NCI-H345 treated with DMSO at 0.1 percent for 48 hours (cell line): Measurements from ENCODE around the gene GTPBP1.

ENCODE experiments used
- DNase-seq: peaks from one replicate; lab custom pipeline; 2025; ENCODE audit not compliant: unreplicated experiment; lab: John Stamatoyannopoulos, UW

The GTPBP1 gene

GRCh38 chr22:38705235-38706100 lies at the start of gene GTPBP1:
Gene GTPBP1, plus strand, starts transcription at chr22:38705944. Its CDS starts 12 bp downstream, at chr22:38705956.
- peak; percentile 99 for DNase-seq

- peak; percentile 73 for DNase-seq
Observed at GRCh38 chr22:38656256-38657044, 49.3 kb upstream of the GTPBP1 start, which contains the start of the genes CBY1 and FAM227A. Gene CBY1, plus strand, starts transcription at chr22:38656638. Its CDS starts 11,417 bp downstream, at chr22:38668055. Gene FAM227A, minus strand, starts transcription at chr22:38656392. Its CDS starts 6,224 bp downstream, at chr22:38650168.

- no peak for DNase-seq
Observed at GRCh38 chr22:38657045-38657909, 48.5 kb upstream of the GTPBP1 start.

- no peak for DNase-seq
Observed at GRCh38 chr22:38674888-38675287, 30.9 kb upstream of the GTPBP1 start.

- DNase-seq: no peak
Observed at GRCh38 chr22:38675833-38676232, 29.9 kb upstream of the GTPBP1 start.

- peak; percentile 57 for DNase-seq
Observed at GRCh38 chr22:38681582-38682335, 24.0 kb upstream of the GTPBP1 start, which contains the start of gene TOMM22. Gene TOMM22, plus strand, starts transcription at chr22:38681957. Its CDS starts 22 bp downstream, at chr22:38681979.

GRCh38 chr22:38684895-38685294 lies 20.8 kb upstream of the GTPBP1 start:
- DNase-seq: no peak

GRCh38 chr22:38685761-38686160 lies 20.0 kb upstream of the GTPBP1 start:
- no peak for DNase-seq

- no peak for DNase-seq
Observed at GRCh38 chr22:38689651-38690050, 16.1 kb upstream of the GTPBP1 start.

- DNase-seq: no peak
Observed at GRCh38 chr22:38694049-38694448, 11.7 kb upstream of the GTPBP1 start.

GRCh38 chr22:38694940-38695339 lies 10.8 kb upstream of the GTPBP1 start:
- DNase-seq: no peak

- DNase-seq: no peak
Observed at GRCh38 chr22:38696606-38697424, 8.9 kb upstream of the GTPBP1 start.

- no peak for DNase-seq
Observed at GRCh38 chr22:38697425-38698089, 8.2 kb upstream of the GTPBP1 start.

- DNase-seq: no peak
Observed at GRCh38 chr22:38698407-38699094, 7.2 kb upstream of the GTPBP1 start.

GRCh38 chr22:38699143-38699542 lies 6.6 kb upstream of the GTPBP1 start:
- no peak for DNase-seq

GRCh38 chr22:38699784-38700183 lies 6.0 kb upstream of the GTPBP1 start:
- no peak for DNase-seq

GRCh38 chr22:38700270-38700788 lies 5.4 kb upstream of the GTPBP1 start:
- DNase-seq: no peak
